ENCODE data around the gene ABCC6.

Gene ABCC6

GRCh38 chr16:16127469-16128116, 95.7 kb downstream of the ABCC6 start:
- H3K27ac ChIP-seq: no peak overlapping the region
- TF ChIP-seq, protein P1, sequence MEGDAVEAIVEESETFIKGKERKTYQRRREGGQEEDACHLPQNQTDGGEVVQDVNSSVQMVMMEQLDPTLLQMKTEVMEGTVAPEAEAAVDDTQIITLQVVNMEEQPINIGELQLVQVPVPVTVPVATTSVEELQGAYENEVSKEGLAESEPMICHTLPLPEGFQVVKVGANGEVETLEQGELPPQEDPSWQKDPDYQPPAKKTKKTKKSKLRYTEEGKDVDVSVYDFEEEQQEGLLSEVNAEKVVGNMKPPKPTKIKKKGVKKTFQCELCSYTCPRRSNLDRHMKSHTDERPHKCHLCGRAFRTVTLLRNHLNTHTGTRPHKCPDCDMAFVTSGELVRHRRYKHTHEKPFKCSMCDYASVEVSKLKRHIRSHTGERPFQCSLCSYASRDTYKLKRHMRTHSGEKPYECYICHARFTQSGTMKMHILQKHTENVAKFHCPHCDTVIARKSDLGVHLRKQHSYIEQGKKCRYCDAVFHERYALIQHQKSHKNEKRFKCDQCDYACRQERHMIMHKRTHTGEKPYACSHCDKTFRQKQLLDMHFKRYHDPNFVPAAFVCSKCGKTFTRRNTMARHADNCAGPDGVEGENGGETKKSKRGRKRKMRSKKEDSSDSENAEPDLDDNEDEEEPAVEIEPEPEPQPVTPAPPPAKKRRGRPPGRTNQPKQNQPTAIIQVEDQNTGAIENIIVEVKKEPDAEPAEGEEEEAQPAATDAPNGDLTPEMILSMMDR (conservative IDR thresholded peaks at IDR 0.05): peak; percentile 84

DNA sequence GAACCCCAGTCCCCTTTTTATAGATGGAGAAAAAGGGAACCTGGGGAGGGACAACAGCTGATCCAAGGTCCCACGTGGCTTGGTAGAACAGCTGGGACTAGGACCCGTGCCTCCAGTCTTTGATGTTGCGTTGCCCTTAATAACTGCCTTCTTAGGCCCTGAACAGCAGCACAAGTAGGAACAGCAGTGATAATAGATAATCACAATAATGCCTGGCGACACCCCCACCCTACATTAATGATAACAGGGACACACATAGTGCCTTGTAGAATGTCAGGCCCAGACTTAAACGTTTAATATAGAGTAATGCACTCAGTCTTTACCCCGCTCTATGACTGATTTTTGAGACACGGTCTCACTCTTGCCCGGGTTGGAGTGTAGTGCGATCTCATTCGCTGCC, 96.4 kb downstream of the ABCC6 start:
- H3K27ac ChIP-seq: no peak overlapping the region
- TF ChIP-seq, protein P1 (conservative IDR thresholded peaks at IDR 0.05): no peak

- no peak overlapping the region for H3K27ac ChIP-seq
- TF ChIP-seq, protein P1 (conservative IDR thresholded peaks at IDR 0.05): no peak
Observed at GRCh38 chr16:16124974-16125373, 98.3 kb downstream of the ABCC6 start.

GRCh38 chr16:16124438-16124837, 98.9 kb downstream of the ABCC6 start:
- TF ChIP-seq, protein P1 (conservative IDR thresholded peaks at IDR 0.05): no peak
- H3K27ac ChIP-seq: no peak overlapping the region

DNA sequence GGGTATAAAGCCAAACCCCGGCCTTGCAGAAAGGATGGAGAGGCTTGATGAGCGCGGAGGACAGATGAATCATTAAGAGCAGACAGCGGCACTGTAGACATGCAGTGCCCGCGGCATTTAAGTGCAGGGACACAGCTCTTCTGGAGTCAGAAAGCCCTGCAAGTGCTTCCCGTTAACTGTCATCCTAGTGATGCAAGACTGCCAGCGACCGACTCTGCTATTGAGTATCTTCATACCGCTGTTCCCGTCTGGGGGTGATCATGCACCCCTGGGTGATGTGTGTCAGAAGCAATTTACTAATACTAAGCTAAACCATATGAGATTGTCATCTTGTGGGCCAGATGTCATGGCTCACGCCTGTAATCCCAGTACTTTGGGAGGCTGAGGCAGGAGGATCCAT, 101.0 kb downstream of the ABCC6 start:
- TF ChIP-seq, protein P1 (conservative IDR thresholded peaks at IDR 0.05): no peak
- no peak overlapping the region for H3K27ac ChIP-seq

- TF ChIP-seq, protein P1 (conservative IDR thresholded peaks at IDR 0.05): no peak
- H3K27ac ChIP-seq: no peak overlapping the region
Observed at GRCh38 chr16:16121185-16121727, 102.0 kb downstream of the ABCC6 start.

GRCh38 chr16:16120382-16121184, 102.7 kb downstream of the ABCC6 start:
- TF ChIP-seq, protein P1 (conservative IDR thresholded peaks at IDR 0.05): no peak
- H3K27ac ChIP-seq: no peak overlapping the region

All from VCaP (cell line).